AG08396 (cell line): Measurements from ENCODE around the gene KIRREL3.
A peak's percentile ranks its signal among the peaks of the same experiment; 100 is the strongest.

Experiments used
- DNase-seq: peaks from one replicate; pipeline ENCODE4 v3.0.0; 2012; ENCODE audit warnings: low spot score, mixed read lengths

The KIRREL3 gene

DNA sequence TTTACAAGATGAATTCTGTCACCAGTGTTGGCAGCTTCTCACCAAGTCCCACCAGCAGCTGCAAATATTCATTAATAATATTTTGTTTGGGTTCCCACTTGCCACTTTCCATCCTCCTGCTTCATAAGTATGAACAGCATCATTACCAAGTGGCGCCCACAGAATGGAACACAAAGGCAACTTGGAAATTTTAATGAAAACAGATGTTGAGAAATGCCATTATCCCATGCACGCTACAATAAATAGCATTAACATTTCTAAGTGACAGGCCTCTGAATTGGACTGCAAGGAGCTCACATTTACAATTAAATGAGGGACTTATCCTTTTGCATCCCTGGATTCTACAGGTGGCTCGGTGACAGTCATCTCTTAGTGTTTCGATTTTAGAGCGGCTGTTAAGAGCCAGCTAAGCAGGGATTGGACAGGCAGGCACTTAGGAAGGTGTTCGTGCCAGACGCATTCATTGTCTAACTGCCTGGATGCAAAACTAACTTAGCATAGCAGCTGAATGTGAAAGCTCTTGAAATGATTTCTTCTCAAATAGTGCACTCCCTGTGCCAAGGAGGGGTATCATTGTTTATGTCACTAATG, 170.3 kb downstream of the KIRREL3 start:
- no peak for DNase-seq

GRCh38 chr11:126829716-126830115, 170.9 kb downstream of the KIRREL3 start:
- DNase-seq, result no peak

GRCh38 chr11:126824035-126824607, 176.4 kb downstream of the KIRREL3 start:
- DNase-seq, result no peak

- no peak for DNase-seq
These were observed 177.3 kb downstream of the KIRREL3 start for GRCh38 chr11:126823274-126823673.

DNA sequence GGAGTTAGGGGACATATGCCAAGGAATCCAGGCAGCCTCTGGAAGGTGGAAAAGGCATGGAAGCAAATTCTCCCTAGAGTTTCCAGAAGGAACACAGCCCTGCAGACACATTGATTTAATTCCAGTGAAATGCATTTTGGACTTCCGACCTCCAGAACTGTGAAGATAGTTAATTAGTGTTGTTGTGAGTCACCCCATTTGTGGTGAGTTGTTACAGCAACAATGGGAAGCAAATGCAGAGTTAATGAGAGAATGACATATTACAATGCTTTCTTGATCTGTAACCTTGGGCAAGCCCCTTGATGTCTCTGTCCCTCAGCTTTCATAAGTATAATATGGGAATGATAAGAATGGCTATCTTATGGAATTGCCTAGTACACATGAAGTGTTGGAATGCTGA, 178.7 kb downstream of the KIRREL3 start:
- DNase-seq, result no peak

DNA sequence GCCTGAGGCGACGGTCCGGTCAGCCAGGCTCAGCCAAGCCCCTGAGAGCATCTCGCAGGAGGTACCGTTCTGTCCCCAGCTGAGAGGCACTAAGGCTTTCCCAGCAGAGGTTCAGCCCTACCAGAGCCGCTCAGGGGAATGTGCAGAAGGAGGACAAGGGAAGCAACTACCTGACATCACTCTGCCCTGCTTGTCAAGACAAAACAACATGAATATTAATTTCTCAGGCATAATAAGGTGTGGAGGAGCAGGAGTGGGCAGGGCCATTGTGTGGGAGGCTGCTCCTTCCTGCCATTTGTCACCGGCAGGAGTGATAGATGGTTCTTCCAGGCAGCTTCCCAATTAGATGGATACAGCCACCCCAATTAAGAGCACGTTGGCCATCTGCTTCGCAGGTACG, 181.4 kb downstream of the KIRREL3 start:
- no peak for DNase-seq

DNA sequence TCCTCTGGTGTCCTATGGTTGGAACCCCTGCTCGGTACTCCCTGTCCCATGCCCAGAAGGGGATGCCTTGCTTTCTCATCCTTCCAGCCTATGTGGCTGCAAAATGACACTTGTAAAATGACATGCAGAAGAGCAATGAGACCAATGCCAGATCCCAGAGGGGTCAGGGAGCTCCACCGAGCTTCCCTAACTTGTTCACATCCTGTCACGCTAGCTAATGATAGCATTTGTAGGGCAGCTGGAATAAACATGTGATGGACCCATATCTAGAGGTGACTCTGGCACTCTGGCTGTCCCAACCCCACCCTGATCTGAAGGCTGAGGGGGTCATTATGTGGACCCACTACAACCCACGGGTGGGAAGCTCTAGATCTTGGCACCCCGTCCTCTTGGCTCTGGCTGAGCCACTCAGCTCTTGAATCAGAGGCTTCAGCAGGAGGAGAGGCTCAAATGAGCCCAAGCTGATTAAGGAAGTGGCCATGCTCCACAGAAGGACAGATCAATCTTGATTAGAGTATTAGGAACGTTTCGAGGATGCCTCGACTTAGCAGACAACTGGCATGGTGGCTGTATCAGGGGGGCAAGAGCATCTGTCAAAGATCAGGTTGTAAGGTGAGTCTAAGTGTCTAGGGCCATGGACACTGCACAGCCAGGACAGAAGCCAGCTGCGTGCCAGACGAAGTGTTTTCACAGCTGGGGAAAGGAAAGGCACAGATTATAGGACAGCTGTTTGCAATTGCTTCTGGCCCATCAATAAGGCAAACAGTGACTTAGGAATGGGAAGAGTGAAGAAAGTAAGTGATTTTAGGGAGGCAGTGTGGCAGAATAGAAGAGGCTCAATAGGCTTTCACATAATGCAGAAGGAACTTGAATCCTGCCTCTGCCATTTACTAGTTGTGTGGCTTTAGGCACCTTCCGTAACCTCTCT, 182.8 kb downstream of the KIRREL3 start:
- no peak for DNase-seq

GRCh38 chr11:126817096-126817495, 183.5 kb downstream of the KIRREL3 start:
- DNase-seq, result peak; percentile 37

- no peak for DNase-seq
These were observed 183.9 kb downstream of the KIRREL3 start for GRCh38 chr11:126816645-126817044.

- no peak for DNase-seq
These were observed 185.5 kb downstream of the KIRREL3 start for GRCh38 chr11:126815111-126815510.

- DNase-seq, result no peak
These were observed 189.8 kb downstream of the KIRREL3 start for GRCh38 chr11:126810776-126811175.

DNA sequence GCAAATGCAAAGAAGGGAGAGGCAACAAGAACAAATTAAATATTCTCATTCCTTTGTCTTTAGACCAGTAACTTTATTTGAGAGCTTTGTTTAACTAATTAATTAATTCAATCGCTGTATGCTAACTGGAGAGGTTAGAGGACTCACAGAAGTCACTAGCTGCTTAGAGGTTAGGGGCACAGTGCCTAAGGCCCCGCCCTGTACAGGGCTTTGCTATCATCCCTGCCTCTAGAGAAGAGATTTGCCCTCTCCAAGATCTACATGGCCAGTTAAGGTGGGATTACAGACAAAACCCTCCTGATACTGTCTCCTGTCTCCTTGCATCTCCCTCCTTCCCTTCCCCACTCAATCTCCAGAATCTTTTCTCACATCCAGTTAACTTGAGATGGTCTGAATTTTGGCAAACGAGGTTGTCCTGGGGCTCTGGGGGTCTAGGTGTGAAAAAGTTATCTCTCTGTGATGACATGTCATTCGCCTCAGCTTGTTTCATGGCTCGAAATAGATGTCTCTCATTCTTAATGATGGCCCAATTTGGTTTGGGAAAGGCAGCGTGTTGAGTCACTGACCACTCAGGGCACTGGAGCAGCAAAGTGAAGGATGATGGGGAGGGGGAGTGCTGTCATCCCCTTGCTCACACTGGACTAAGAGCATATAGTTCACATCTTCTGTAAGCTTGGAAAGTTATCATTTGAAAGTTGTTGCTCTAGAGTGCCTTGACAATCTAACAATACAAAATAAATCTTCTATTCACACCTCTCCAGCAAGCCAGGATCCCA, 190.9 kb downstream of the KIRREL3 start:
- DNase-seq, result no peak

- no peak for DNase-seq
These were observed 191.7 kb downstream of the KIRREL3 start for GRCh38 chr11:126808836-126809235.

DNA sequence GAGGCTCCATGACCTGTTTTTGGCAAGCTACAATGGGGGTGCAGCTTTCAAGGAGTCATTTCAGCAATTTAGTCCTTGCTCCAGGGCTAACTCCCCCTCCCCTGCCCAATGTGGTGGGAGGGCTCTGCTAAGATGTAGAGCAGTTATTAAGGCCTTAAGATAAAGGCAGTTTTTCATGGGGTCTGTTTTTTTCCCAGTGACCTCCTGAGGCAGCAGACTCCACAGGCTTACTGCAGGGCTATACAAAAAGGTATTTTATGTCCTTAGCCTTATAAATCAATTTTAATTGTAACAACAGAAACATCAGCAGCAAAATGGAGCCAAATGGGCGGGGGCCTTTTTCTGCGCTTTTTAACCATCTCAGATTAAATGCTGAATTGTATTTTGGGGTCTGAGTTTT, 192.3 kb downstream of the KIRREL3 start:
- DNase-seq, result no peak

DNA sequence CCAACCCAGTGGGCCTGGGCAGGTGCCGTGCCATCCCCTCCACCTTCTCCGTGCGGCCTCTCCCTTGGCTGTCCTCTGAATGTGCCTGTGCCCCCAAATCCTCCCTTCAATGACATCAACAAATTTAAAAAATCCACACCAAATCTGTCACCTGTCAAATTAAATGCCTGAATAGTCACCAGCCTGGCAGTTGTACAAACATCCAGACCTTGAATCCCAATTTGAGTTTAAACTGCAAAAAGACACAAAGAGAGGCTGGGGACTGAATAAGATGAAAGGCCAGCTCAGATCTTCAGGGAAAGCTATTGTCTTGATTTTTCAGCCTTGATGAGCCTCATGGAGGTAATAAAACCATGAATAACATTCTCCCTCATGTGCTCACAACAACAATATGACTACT, 194.7 kb downstream of the KIRREL3 start:
- DNase-seq, result no peak

DNA sequence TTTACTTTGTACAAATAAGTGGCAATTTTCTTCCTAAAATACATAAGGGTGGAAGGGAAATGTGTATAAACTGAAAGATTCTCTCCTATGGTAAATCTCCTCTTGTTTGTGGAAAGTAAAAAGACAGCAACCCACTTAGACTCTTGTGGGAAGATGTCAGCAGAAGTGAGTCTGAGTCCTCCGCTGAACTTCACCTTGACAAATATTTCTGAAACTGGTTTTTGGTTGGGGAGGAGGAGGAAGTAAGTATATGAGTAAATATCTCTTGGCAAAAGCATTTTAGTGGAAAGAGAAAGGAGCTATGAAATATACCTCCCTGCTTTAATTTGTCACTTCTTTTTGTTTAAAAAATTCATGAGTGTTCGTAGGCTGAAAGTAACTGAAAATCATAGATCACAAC, 196.2 kb downstream of the KIRREL3 start:
- DNase-seq, result no peak

GRCh38 chr11:126800009-126800408, 200.6 kb downstream of the KIRREL3 start:
- peak; percentile 71 for DNase-seq

GRCh38 chr11:126797457-126798169, 203.0 kb downstream of the KIRREL3 start:
- DNase-seq, result no peak

DNA sequence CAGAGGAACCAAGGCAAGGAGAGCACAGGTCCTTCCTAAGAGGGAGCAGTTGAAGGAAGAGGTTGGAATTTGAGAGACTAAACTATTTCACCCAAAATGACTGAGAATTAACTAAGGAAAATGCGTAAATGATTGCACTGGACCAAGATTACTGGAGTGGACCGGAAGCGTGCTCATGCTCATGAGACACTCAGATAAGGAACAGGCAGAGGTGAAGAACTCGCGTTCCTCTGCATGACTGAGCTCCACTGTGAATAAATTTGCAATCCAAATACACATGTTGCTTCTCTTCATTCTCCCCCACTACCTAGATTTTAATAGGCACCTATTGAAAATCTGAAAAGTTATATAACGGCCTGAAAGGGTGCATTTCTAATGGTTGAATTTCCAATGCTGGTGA, 207.0 kb downstream of the KIRREL3 start:
- no peak for DNase-seq

- no peak for DNase-seq
These were observed 208.6 kb downstream of the KIRREL3 start for GRCh38 chr11:126791991-126792390.

DNA sequence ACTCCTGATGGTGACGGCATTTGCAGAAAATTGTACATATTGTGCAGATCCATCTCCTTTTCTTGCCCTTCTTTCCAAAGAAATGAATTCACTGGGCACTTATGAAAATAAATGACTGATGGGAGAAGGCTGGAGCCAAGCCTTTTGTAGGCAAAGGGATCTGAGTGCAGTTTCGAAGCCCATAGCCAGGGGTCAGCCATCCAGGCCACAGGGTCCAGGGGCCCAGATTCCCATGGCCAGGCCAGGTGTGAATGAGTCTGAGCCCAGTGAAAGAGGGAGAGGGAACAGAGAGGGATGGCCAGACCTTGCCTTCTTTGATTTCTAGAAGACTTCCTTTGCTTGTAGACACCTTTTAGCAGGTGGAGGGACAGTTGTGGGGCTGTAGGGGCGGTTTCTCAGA, 209.1 kb downstream of the KIRREL3 start:
- DNase-seq, result no peak
